Measurements from ENCODE around the gene AP3B1.

GRCh38 chr5:78326930-78327329 lies 32.4 kb upstream of the AP3B1 start:
- TF ChIP-seq, protein P1, sequence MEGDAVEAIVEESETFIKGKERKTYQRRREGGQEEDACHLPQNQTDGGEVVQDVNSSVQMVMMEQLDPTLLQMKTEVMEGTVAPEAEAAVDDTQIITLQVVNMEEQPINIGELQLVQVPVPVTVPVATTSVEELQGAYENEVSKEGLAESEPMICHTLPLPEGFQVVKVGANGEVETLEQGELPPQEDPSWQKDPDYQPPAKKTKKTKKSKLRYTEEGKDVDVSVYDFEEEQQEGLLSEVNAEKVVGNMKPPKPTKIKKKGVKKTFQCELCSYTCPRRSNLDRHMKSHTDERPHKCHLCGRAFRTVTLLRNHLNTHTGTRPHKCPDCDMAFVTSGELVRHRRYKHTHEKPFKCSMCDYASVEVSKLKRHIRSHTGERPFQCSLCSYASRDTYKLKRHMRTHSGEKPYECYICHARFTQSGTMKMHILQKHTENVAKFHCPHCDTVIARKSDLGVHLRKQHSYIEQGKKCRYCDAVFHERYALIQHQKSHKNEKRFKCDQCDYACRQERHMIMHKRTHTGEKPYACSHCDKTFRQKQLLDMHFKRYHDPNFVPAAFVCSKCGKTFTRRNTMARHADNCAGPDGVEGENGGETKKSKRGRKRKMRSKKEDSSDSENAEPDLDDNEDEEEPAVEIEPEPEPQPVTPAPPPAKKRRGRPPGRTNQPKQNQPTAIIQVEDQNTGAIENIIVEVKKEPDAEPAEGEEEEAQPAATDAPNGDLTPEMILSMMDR (conservative IDR thresholded peaks at IDR 0.05 in 1 of 2, IDR thresholded peaks at IDR 0.05 in 1 of 2; ENCODE audit: extremely low read depth in 1 of 2, insufficient read depth in 1 of 2, low read depth in 1 of 2, low read length in 2 of 2) = no peak
- TF ChIP-seq EZH2 (IDR thresholded peaks at IDR 0.05; ENCODE audit: borderline replicate concordance, low read length) = no peak
